HG03039 (cell line): ENCODE measurements around the gene GGT7.
"Not testable (repeated sequence)": the region's sequence is repeated elsewhere in the genome, so short reads cannot be mapped to it uniquely, and the experiment has no call there.

Source experiments
- ATAC-seq: cut with Tn5 transposase; IDR thresholded peaks from one replicate; pipeline ENCODE4 v1.9.1; 2021; ENCODE audit warnings: mild to moderate bottlenecking, moderate library complexity; ENCODE audit not compliant: unreplicated experiment

The GGT7 gene

DNA sequence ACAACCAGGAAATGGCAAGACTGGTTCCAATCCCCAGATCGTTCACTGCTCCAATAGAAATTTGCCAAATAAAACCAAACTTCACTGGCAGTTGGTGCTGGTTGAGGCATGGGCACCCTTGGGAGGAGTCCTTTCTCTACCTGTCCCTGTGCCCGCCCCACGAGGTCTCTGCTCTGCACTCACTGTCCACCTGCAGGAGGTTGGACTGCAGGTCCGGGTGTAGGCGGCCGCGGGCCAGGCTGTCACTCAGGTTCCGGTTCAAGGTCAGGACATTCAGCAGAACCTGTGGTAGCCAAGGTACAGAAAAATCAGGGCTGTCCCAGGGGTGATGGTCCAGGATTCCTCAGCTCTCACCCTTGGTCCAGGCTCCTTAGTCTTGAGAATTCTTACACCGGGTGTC, 22.9 kb downstream of the GGT7 start:
- no peak for ATAC-seq

GRCh38 chr20:34848597-34848996, 24.1 kb downstream of the GGT7 start:
- ATAC-seq: no peak

DNA sequence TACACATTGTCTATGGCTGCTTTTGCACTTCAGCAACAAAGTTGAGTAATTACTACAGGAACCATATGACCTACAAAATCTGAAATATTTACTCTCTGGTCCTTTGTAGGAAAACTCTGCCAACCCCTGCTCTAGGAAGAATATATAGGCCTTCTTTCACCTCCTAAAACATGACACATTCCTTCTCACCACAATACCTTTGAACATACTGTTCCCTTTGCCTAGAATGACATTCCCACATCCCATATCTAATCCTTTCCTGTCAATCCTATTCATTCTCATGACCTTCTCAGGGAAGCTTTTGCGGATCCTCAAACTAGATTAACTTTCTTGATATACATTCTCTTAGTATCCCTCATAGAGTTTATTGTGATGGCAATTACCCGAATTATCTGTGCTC, 29.2 kb downstream of the GGT7 start:
- no peak for ATAC-seq

- no peak for ATAC-seq
These were observed 30.5 kb downstream of the GGT7 start for GRCh38 chr20:34842143-34842542.

DNA sequence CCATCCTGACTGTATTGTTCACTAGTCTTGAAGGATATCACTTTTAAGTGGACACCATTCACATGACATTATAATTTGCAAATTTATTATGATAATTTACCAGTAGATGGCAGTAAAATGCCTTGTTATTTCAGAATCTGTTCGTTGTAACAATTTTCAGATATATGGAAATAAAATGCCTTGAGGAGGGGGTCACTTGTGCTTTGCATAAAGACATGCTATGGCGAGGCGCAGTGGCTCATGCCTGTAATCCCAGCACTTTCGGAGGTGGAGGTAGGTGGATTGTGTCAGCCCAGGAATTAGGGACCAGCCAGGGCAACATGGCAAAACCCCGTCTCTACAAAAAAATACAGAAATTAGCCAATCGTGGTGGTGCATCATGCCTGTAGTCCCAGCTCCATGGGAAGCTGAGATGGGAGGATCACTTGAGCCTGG, 38.2 kb downstream of the GGT7 start:
- no peak for ATAC-seq

- no peak for ATAC-seq
These were observed 40.7 kb downstream of the GGT7 start for GRCh38 chr20:34831936-34832335.

DNA sequence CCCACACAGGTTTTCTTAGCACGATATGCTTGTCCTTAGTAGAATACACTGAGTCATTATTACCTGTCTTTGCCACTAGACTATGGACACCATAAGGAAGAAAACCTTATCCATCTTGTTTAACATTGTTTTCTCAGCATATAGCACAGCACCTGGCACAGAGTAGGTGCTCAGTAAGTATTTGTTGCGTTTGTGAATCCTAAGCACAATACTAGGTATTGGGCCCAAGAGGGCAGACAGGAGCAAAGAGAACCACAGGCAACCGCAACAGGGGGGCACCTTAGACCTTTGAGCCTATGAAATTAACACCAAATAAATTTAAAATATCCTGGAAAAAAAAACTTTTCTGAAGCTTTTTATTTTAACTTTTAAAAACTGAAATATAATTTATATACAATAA, 43.5 kb downstream of the GGT7 start:
- ATAC-seq: no peak

DNA sequence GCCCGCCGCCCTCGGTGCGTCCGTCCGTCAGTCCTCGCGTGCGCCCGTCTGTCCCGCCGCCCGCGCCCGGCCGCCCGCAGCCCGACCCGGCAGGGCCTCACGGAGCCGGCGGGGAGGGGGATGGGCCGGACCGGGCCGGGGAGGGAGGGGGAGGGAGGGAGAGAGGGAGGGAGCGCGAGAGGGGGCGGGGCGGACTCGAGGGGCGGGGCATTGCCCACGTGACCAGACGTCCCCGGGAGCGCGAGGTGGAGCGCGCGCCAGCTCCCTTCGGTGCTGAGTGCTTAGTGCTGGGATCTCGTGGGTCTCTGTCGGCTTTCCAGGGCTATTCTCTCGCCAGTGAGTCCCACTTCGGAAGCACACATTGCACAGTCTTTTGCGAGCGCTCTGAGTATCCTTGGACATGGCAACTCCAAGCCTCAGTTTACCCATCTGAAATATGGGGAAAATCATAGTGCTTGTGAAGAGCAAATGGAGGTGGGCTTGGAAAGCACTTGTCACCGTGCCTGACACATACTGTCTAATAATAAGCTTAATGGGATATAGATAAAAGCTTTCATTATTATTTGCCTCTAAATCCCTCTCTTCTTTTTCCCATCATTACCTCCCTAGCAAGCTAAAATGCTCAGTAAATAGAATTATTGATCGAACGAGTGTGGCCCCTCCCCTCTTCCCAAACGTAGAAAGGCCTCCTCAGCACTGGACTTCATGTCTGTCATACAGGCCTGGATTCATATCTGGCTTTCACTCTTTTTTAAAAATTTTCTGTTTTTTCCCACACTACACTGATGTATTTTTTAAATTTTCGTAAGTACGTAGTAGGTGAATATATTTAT, 46.9 kb downstream of the GGT7 start, which contains the start of gene NCOA6:
NCOA6 (minus strand) TSS at position 122 of the 833 bp plus-strand sequence. CDS start 43,296 bp downstream, outside the sequence.
- ATAC-seq: peak; percentile 51

- peak; percentile 61 for ATAC-seq
These were observed 47.7 kb downstream of the GGT7 start for GRCh38 chr20:34824806-34825529.

- ATAC-seq: no peak
These were observed 48.2 kb downstream of the GGT7 start for GRCh38 chr20:34824452-34824805.

GRCh38 chr20:34824026-34824425, 48.6 kb downstream of the GGT7 start:
- no peak for ATAC-seq

- no peak for ATAC-seq
These were observed 51.7 kb downstream of the GGT7 start for GRCh38 chr20:34820805-34821578.

GRCh38 chr20:34817801-34818200, 54.9 kb downstream of the GGT7 start:
- ATAC-seq: no peak

DNA sequence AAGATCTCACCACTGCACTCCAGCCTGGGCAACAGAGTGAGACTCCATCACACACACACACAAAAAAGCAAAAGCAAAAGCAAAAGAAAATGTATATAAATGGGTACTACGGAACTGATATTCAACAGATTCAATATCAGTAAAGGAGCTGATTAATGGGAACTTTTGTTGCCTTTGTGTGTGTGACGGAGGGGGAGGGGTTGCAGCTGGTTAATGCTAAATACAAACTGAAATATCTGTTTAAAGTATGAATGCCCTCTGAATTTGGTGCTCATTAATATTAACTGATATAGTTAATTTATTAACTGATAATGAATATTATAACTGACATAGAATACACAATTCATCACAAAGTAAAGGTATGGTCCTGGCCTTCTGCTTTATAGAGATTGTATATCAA, 55.6 kb downstream of the GGT7 start:
- ATAC-seq: no peak

DNA sequence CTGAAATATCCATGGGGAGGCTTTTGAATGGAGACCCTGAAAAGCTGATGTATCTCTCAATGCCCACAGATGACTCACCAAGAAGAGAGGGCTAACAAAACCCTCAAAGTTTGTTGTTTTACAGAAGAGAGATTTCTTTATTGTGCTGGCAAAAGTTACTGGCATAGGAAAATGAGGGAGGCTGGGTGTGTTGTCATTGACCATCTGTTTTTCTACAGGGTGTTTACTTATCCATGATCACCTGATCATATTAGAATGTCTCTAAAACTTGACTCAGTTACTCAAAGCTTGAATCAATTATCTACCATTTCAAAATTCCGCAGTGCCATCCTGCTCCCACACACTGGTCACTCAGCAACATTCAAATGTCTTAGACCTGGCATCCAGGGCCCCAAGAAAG, 57.0 kb downstream of the GGT7 start:
- ATAC-seq: no peak

DNA sequence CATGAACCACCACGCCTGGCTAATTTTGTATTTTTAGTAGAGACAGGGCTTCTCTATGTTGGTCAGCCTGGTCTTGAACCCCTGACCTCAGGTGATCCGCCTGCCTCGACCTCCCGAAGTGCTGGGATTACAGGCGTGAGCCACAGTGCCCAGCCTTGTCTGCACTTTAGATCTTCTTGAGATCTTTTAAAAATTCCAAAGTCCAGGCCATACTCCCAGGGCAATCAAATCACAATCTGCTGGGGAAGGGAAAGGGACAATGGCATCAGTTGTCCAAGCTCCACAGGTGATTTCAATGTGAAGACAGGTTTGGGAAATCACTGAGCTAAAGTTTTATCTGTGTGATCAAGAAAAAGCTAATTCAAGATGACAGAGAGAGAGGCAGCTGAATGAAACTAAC, 64.1 kb downstream of the GGT7 start:
- no peak for ATAC-seq

GRCh38 chr20:34807944-34808465, 64.7 kb downstream of the GGT7 start:
- ATAC-seq: not testable (repeated sequence)

- ATAC-seq: no peak
These were observed 66.4 kb downstream of the GGT7 start for GRCh38 chr20:34806255-34806654.

- no peak for ATAC-seq
These were observed 73.8 kb downstream of the GGT7 start for GRCh38 chr20:34798871-34799270.

DNA sequence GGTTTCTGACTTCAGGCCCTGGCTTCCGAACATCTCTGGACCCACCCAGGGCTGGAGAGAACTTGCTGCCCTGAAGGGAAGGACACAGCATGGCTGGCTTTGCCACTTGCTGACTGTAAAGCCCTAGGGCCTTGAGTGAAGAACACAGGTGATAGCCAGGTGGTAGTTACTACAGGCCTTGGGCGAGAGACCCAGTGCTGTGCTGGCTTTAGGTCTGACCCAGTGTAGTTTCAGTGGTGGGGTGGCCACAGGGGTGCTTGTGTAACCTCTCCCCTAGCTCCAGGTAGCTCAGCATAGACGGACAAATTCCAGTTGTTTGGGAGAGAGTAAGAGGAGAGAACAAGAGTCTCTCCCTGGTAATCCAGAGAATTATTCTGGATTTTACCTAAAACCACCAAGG, 74.3 kb downstream of the GGT7 start:
- no peak for ATAC-seq
